GM21619 (cell line): ENCODE data around the gene ZNF609.

Experiments used
- ATAC-seq: cut with Tn5 transposase; IDR thresholded peaks from one replicate; pipeline ENCODE4 v1.9.1; 2021; ENCODE audit not compliant: unreplicated experiment

ZNF609 gene

DNA sequence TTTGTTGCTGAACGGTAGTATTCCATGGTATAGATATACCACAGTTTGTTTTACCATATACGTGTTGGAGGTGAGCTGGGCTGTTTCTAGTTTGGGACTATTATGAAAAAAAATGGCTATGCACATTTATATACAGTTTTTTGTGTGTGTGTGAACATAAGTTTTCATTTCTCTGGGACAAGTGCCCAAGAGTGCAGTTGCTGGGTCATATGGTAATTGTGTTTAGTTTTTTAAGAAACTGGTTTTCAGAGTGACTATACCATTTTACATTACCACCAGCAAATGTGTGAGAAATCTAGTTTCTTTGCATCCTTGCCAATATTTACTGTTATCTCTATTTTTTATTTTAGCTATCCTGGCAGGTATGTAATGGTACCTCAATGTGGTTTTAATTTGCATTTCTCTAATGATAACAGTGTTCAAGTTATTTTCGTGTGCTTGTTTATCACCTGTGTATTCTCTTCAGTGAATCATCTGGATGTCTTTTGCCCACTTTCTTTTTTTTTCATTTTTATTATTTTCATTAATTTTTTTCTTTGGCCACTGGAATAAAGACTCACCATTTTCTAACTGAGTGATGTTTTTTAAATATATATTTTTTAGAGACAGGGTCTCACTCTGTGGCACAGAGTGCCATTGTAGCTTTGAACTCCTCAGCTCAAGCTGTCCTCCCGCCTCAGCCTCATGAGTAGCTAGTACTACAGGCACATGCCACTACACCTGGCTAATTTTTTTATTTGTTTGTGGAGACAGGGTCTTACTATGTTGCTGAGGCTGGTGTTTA, 75.3 kb downstream of the ZNF609 start:
- ATAC-seq = no peak

DNA sequence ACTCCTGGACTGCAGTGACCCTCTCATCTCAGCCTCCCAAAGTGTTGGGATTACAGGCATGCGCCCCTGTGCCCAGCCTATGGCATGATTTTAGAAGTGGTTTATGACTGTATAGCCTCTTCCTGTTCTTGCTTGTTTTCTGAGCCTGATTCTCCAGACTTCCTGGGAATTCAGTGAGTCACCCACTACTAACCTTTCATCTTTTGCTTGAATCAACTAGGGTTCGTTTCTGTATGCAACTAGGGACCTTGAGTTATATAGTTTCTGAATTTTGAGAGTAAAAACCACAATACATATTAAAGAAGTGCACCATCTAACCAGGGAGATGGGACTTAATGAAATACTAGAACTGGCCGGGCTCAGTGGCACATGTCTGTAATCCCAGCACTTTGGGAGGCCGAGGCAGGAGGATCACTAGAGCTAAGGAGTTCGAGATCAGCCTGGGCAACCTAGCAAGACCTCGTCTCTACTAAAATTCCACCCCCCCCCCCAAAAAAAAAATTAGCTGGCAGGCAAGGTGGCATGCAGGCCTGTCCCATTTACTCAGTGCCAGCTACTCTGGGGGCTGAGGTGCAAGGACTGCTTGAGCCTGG, 76.0 kb downstream of the ZNF609 start:
- ATAC-seq = no peak

DNA sequence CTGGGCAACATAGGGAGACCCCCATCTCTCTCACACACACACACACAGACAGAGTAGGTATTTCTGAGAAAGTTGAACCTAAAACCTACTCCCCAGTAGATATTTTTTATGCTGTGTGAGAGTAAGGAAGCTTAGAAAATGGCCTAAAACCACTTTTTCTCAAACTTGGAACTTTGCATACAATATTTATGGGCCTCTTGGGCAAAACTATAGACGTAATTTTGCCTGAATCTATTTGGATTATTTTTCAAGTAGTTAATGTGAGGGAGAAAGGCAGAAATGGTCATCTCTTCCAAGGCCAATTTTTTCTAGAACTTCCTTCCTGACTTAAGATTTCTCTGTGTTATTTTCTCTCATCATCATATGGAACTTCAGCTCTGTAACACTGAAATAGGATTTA, 81.7 kb downstream of the ZNF609 start:
- ATAC-seq = no peak

DNA sequence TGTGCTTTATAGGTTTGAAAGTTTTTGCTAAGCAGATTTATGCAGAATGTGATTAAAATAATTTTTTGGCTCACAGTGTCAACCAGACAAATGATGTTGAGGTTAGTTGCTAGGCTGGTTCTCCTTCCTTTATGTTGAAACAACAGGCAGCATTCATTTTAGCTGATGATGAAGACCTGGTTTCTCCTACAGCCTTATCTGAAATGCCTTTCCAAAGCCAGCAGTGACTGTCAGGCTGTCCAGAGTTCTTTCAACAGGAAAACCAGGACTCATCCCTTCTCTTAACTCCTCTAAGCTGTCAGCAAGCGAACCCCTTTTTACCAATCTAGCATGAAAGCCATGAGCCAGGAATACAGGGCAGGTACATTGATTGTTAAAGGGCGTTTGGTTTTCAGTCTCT, 84.1 kb downstream of the ZNF609 start:
- ATAC-seq = no peak

DNA sequence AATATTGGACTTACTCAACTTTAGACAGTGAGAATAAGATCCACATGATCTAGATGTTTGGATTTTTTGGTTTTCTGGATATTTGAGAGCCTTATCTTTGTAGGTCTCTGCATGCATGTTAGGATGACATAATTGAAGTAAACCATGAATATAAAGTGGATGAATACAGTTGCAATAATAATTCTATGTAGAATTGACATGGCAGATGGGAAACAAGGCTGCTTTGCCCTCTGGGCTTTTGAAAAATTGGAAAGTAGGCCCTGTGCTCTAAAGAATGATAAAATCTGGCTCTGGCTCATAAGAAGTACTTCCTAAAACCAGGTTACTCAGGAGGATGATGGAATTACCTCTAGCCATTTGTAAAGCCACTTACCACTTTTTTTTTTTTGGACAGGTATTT, 86.9 kb downstream of the ZNF609 start:
- no peak for ATAC-seq

DNA sequence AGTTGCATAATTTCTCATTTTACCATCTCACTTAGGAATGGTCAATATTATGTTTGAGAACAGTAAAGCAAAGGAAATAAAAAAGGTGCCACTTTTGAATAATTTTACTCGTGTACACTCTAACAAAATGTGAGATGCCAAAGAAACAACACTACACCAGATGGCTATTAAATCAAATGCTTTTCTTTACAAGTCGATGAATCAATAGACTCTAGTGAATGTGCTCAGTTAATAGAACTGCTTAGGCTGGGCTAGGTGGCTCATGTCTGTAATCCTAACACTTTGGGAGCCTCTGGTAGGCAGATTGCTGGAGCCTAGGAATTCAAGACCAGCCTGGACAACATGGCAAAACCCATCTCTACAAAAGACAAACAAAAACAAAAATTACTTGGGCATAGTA, 87.9 kb downstream of the ZNF609 start:
- no peak for ATAC-seq

DNA sequence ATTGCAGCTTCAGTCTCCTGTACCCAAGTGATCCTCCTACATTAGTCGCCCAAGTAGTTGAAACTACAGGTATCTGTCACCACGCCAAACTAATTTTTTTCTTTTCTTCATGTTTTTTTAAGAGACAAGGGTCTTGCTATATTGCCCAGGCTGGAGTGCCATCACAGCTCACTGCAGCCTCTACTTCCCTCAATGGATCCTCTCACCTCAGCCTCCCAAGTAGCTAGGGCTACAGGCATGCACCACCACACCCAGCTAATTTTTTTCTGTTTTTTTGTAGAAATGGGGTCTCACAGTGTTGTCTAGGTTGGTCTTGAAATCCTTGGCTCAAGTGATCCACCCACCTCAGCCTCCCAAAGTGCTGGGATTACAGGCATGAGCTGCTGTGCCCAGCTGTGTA, 89.5 kb downstream of the ZNF609 start:
- ATAC-seq = no peak

DNA sequence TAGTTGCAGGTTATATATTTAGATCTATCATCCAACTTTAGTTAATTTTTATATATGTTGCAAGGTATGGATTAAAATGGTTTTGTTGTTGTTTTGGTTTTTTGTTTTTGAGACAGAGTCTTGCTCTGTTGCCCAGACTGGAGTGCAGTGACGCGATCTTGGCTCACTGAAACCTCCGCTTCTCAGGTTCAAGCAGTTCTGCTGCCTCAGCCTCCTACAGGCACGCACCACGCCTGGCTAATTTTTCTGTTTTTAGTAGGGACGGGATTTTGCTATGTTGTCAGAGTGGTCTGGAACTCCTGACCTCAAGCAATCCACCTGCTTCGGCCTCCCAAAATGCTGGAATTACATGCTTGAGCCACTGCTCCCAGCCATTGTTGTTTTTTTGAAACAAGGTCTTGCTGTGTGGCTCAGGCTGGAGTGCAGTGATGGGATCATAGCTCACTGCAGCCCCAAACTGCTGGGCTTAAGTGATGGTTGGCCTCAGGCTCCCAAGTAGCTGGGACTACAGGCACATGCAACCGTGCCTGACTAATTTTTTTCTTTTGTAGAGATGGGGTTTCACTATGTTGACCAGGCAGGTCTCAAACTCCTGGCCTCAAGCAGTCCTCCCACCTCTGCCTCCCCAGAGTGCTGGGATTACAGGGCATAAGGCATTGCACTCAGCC, 92.0 kb downstream of the ZNF609 start:
- no peak for ATAC-seq

DNA sequence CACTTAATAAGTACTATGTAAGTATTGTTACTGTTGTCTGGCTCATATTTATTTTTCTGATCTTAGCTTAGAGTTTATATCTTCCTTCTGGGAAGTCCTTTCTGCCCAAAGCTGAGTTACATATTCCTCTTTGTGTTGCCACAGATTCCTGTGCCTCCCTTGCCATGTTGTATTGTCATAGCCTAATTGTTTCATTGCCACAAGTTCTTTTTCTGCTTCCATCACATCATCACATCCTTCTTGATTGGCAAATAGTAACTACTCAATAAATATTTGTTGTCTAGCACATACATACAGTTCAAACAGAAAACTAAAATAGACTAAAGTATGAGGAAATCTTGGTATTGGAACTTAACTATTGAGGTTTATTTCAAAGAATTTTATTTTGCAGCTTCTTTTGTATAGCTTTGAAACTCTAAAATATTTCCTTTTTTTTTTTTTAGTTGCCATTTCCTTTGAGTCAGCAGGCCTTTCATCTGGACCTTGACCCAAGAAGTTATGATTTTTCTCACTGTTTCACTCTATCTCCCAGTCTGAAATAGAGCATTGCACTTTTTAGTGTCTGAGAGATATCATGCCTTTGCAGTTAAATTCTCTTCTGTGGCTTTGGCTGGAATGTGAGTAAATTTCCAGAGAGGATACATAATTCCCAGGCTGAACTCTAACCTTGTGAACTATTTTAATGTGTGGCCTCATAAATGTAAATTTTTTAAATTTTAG, 98.2 kb downstream of the ZNF609 start:
- no peak for ATAC-seq

DNA sequence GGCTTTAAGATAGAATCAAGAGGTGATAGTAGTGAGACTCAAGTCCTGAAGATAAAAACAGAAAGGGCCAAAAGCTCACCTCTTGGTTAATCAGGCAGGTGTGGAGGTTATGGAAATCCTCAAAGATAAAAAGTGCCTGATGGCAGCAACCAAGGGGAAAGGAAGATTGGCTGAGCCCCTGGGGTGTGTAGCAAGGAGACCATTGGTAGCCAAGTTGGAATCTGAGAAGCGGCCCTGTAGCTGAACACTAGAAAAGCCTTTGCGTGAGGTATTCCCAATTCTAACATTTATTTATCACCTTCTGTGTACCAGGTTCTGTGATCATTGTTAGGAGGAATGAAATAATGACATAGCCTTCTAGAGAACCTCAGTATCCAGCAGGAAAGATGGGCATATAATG, 98.9 kb downstream of the ZNF609 start:
- ATAC-seq = no peak

DNA sequence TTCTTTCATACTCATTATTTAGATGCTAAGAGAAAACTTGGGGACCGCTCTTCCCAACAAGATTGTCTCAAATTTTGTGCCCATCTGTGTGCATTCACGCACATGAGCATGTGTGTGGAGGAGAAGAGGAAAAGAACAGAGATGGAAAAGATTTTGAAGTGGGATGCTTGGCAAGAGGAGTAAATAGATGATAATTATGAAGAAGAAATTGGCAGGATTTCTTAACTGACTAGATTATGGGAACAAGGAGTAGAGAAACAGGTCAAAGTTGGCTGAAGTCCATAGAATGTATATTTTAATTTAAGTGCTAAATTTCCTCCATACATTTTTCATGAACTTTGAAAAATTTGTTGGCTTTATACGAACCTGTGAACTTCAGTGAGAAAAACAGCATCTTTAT, 100.1 kb downstream of the ZNF609 start:
- no peak for ATAC-seq

DNA sequence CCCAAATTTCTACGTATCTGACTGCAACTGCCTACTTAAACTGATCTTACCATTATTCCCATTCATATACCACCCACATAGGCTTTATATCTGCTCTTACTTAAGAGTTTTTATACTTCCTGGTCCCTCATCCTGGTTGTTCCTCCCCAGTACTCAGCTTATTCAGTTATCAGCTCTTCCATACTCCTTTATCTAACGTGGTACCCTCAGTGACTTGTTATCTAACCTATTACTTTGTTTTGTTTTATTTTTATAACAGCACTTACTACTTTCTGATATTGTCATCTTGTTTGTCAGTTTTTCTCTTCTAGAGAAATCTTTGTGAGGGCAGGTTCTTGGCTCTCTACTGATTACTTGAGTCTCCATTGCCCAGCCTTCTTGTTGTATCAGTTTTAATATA, 100.6 kb downstream of the ZNF609 start:
- no peak for ATAC-seq

DNA sequence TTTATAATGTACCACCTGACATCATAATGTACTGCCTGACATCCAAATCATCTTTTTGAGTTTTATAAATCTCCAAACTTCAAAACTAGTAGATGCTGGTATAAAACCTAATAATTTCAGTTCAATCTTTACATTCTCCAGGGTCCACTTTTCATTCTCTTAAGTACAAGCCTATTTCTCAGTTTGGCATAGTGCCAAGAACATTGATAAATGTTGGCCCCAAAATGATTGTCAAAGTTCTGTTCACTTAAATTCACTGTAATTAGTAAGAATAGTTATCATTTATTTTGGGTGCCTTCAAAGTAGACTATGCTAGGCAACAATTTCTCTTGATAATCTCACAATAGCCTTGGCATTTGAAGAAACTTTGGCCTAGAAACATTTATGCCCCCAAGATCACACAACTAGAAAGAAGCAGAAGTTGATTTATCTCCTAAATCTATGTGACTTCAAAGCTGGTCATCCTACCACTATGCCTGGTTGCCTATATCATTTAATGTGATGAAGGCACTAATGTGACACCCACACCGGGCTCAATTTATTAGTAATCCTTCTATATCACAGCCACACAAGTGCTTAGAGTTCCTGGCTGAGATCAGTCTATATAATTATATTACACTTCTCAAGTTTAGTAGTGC, 101.7 kb downstream of the ZNF609 start:
- no peak for ATAC-seq

DNA sequence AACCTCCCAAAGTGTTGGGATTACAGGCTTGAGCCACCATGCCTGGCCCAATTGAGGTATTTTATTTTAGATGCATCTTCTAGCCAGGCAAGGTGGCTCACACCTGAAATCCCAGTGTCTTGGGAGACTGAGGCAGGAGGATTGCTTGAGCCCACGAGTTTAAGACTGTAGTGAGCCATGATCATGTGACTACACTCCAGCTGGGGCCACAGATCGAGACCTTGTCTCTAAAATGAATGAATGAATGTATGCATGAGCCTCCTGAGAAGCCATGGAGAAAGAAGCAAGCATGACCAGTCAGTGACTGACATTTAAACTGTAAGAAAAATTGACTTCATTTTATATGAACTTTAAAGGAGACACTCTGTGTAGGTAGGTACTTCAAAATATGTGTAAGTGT, 105.7 kb downstream of the ZNF609 start:
- no peak for ATAC-seq

DNA sequence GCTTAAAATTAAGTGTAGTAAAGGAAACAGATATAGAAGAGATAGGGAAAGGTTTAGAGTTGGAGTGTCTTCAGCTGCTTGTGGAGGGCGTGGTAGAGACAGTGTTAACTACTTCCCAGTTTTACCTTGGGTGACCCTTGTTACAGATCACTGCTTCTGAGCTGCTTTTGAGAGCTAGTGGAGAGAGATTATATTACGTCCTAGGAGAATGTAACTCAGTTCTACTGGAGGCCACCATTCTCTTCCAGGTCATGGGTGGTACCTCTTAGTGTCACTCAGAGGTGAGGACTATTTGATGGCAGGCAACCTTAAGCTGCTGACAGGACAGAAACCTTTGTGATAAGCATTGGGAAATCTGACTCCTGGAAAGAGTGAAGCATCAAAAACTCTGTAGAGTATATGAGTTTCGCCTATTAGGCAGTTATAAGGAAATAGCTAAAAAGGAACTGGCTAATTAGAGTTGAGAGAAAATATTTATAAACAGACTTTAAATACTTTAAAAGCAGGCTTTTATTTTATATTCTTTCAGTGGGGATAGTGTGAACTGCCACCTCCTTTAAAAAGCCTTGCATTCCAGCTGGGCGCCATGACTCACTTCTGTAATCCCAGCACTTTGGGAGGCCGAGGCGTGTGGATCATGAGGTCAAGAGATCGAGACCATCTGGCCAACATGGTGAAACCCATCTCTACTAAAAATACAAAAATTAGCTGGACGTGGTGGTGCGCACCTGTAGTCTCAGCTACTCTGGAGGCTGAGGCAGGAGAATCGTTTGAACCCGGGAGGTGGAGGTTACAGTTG, 106.5 kb downstream of the ZNF609 start:
- ATAC-seq = no peak

DNA sequence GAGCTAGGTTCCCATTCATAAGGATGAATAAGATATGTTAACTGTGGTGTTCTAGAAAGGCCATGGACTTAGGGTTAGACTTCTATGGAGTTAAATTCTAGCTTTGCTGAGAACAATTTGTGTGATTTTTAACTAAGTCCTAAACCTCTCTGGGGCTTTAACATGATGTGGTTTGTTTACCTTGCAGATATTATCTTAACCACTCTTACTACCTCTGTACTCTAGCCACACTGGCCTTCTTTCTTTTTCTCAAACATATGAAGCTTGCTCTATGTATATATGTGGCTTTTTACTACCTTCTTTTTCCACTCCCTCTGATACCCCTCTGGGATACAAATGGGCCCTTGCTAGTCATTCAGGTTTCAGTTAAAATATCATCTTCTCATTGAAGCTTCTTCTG, 108.4 kb downstream of the ZNF609 start:
- no peak for ATAC-seq

DNA sequence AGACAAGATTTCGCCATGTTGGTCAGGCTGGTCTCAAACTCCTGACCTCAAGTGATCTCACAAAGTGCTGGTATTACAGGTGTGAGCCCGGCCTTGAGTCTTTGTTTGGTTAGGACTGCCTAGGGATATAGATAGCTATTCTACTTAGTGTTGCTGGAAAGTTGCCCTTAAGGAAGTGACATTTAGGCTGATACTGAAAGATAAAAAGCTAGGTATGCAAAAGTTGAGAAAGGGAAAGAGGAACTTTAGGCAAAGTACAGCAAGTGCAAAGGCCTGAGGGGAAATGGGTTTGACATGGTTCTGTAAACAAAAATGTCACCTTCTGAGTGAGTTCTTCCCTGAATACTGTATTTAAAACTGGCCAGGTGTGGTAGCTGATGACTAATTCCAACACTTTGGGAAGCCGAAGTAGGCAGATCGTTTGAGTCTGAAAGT, 111.5 kb downstream of the ZNF609 start:
- peak; percentile 63 for ATAC-seq

DNA sequence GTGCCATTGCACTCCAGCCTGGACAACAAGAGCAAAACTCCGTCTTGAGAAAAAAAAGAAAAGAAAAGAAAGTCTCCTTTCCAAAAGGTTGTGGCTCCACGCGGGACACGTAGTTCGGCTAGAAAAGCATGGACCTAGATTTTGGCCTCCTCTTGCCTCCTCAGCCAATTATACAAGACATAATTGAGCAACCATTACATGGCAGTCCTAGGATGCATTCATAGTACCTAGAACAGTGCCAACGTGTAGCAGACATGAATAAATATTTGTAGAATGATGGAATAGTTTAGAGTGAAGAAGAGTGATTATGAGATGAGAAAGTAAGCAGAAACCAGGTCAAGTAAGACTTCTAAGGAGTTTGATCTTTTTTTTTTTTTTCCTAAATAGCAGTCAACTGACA, 112.5 kb downstream of the ZNF609 start:
- no peak for ATAC-seq

DNA sequence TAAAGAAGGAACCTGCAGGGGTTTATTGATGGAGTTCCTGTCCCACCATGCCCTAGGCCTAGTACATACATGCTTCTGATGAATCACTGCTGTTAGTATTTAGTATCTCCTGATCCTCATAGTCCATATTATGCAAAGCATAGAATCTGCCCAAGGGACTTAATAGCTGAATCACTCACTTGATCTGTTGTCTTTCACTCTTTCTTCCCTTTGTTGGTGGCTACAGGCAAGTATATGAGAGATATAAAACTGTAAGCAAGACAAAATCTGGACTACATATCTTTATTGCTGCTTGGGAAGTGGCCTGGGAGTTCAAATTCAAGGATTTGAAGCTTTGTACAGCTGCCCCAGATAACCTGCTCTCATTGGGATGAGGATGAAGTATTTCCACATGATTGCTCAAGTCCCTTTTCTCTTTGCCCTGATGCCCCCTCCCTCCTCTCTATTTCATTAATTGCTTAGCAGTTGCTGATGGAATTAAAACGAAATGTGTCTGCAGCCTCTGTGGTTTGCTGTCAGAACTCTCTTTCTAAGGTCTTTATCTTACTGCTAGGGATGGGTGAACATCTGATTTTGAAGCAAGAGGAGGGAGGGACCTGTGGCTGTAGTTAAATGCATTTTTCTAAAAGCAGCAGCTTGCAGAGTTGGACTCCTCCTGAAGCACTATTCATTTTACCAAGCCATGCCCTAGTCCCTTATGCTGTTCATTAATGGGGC, 114.1 kb downstream of the ZNF609 start:
- ATAC-seq = no peak
